K562 (cell line): ENCODE data around the gene ZNF549. TPM values are rescaled to one million over a fixed set of nuclear protein-coding genes. Genes with fewer than 3 reads are reported as not detected.
A peak's percentile ranks its signal among the peaks of the same experiment; 100 is the strongest.

Source experiments
- AFF4 ChIP-seq: sonication (generic); formaldehyde crosslinking; IDR thresholded peaks from 2 replicates; pipeline ENCODE4 v1.8.0; 2023; ENCODE audit warnings: mild to moderate bottlenecking, missing genetic modification reagents
- CHD2 ChIP-seq: IDR thresholded peaks from 2 replicates; pipeline ENCODE4 v1.6.1; 2011; ENCODE audit warnings: low read depth, low read length
- CREB1 ChIP-seq, 2 experiments: sonication (generic) in 1 of 2; formaldehyde crosslinking in 1 of 2; IDR thresholded peaks; 2 replicates each; pipeline versions ENCODE4 v1.6.1 to v1.8.0; 2012 to 2022; ENCODE audit warnings: inconsistent platforms in 1 of 2, mild to moderate bottlenecking in 1 of 2, missing genetic modification reagents in 1 of 2, moderate library complexity in 1 of 2
- CXXC5 ChIP-seq: fragments of 250-450 bp; sonication (Bioruptor Pico); IDR thresholded peaks from 2 replicates; pipeline ENCODE4 v1.8.0; 2022; ENCODE audit warnings: inconsistent platforms, mild to moderate bottlenecking, moderate library complexity
- ETV5 ChIP-seq: sonication (generic); formaldehyde crosslinking; IDR thresholded peaks from 2 replicates; pipeline ENCODE4 v1.4.0; 2020; ENCODE audit warnings: low read depth, mild to moderate bottlenecking, missing genetic modification reagents
- HCFC1 ChIP-seq: IDR thresholded peaks from 2 replicates; pipeline ENCODE4 v1.6.1; 2012; ENCODE audit warnings: low read depth, low read length, improper control_type of control experiment
- HDGF ChIP-seq: fragments of 450-650 bp; IDR thresholded peaks from 2 replicates; pipeline ENCODE4 v1.6.1; 2016
- HNRNPLL ChIP-seq: fragments of 200-400 bp; formaldehyde crosslinking; IDR thresholded peaks from 2 replicates; pipeline ENCODE4 v1.6.1; 2017; ENCODE audit warnings: low read length, low read depth, mild to moderate bottlenecking; ENCODE audit not compliant: poor library complexity, severe bottlenecking
- RNF2 ChIP-seq: sonication (generic); IDR thresholded peaks from 2 replicates; pipeline ENCODE4 v1.6.1; 2016
- SAP30 ChIP-seq: fragments of 200-600 bp; sonication (generic); IDR thresholded peaks from 2 replicates; pipeline ENCODE4 v1.6.1; 2012; ENCODE audit warnings: borderline replicate concordance, low read depth, mild to moderate bottlenecking, moderate library complexity, low read length, control low read depth, inconsistent platforms; ENCODE audit not compliant: insufficient read depth, poor library complexity, severe bottlenecking
- TCFL5 ChIP-seq: fragments of 250-450 bp; sonication (Bioruptor Pico); conservative IDR thresholded peaks from 2 replicates; pipeline ENCODE4 v1.6.1; 2021; ENCODE audit warnings: mild to moderate bottlenecking, moderate library complexity, matching md5 sums
- TSC22D4 ChIP-seq: fragments of 450-650 bp; IDR thresholded peaks from 2 replicates; pipeline ENCODE4 v1.6.1; 2016; ENCODE audit warnings: missing genetic modification characterization, missing biosample characterization, control low read depth
- ZNF197 ChIP-seq: fragments of 200-800 bp; sonication (Bioruptor generic); IDR thresholded peaks from 2 replicates; pipeline ENCODE4 v1.6.1; 2016; ENCODE audit warnings: low read depth, missing genetic modification characterization, missing compliant biosample characterization
- polyA plus RNA-seq, 8 experiments: library from polyadenylated mRNA; depleted of rRNA in 4 of 8; stranded (reverse) in 5 of 8; unstranded in 3 of 8; fragments of >200 nt; fragmentation: Nextera tagmentation in 2 of 8; fragmentation: Illumina TruSeq in 1 of 8; extraction: Ambion mirVana in 2 of 8; extraction: Trizol in 1 of 8; gene quantifications; 2 replicates each; pipeline versions ENCODE4 v1.2.1 to v1.2.3, GENCODE V29; 2011 to 2014; ENCODE audit warnings: inconsistent platforms in 1 of 8, missing spikeins in 1 of 8
- total RNA-seq, 7 experiments: library from RNA; depleted of rRNA in 6 of 7; stranded (reverse); fragments of >200 nt in 6 of 7; fragmentation: Illumina TruSeq in 2 of 7; extraction: Trizol in 2 of 7; gene quantifications; 2 replicates each; pipeline versions ENCODE4 v1.2.1 to v1.2.3, GENCODE V29; 2011 to 2021; ENCODE audit warnings: low replicate concordance in 1 of 7
- TF ChIP-seq, protein P1 (sequence below), 3 experiments: IDR thresholded peaks in 2 of 3; conservative IDR thresholded peaks in 1 of 3; 2 replicates each; pipeline ENCODE4 v1.5.1; 2011 to 2012; ENCODE audit warnings: low read length in 3 of 3, mild to moderate bottlenecking in 3 of 3, control low read depth in 2 of 3, improper control_type of control experiment in 1 of 3, inconsistent platforms in 1 of 3, low read depth in 1 of 3, mixed read lengths in 1 of 3, moderate library complexity in 1 of 3; ENCODE audit not compliant: insufficient read depth in 2 of 3
- TF ChIP-seq, protein P2 (sequence below): fragments of 200-800 bp; sonication (Bioruptor generic); IDR thresholded peaks from 2 replicates; pipeline ENCODE4 v1.6.1; 2017; ENCODE audit warnings: missing genetic modification characterization, missing compliant biosample characterization
- TF ChIP-seq, protein P3 (sequence below): sonication (generic); formaldehyde crosslinking; IDR thresholded peaks from 2 replicates; pipeline ENCODE4 v1.8.1; 2023; ENCODE audit warnings: mild to moderate bottlenecking, missing genetic modification reagents

ZNF549 gene
- total and polyA plus RNA-seq, 9 of the 15 experiments (the other 6 are each of a cell fraction or from before 2014, with no cell fraction given): 0.03 to 0.68 (median 0.25) TPM

- 0 out of 2 replicates have a peak, but pooled peaks have one; percentile 11 for TF ChIP-seq CREB1 (IDR thresholded peaks at IDR 0.05)
- TF ChIP-seq CREB1 (CRISPR knock-in tag; IDR thresholded peaks at IDR 0.05): no peak; the same call in 1 of the 2 replicates
- TF ChIP-seq ZNF197 (CRISPR knock-in tag): no peak
- TF ChIP-seq CXXC5 (CRISPR knock-in tag): peak; percentile 73
- TF ChIP-seq, protein P1, sequence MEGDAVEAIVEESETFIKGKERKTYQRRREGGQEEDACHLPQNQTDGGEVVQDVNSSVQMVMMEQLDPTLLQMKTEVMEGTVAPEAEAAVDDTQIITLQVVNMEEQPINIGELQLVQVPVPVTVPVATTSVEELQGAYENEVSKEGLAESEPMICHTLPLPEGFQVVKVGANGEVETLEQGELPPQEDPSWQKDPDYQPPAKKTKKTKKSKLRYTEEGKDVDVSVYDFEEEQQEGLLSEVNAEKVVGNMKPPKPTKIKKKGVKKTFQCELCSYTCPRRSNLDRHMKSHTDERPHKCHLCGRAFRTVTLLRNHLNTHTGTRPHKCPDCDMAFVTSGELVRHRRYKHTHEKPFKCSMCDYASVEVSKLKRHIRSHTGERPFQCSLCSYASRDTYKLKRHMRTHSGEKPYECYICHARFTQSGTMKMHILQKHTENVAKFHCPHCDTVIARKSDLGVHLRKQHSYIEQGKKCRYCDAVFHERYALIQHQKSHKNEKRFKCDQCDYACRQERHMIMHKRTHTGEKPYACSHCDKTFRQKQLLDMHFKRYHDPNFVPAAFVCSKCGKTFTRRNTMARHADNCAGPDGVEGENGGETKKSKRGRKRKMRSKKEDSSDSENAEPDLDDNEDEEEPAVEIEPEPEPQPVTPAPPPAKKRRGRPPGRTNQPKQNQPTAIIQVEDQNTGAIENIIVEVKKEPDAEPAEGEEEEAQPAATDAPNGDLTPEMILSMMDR (IDR thresholded peaks at IDR 0.05 in 2 of 3, conservative IDR thresholded peaks at IDR 0.05 in 1 of 3; ENCODE audit: insufficient read depth in 2 of 3, low read depth in 1 of 3, low read length in 3 of 3): peak; percentile 19 to 35 (median 23); a peak in 2 of 6 replicates
- TF ChIP-seq TSC22D4 (tag): no peak
- TF ChIP-seq AFF4 (CRISPR knock-in tag): no peak
- peak; percentile 72 for TF ChIP-seq CHD2
- peak; percentile 49 for TF ChIP-seq SAP30
- TF ChIP-seq ETV5: peak; percentile 69
- TF ChIP-seq, protein P2, sequence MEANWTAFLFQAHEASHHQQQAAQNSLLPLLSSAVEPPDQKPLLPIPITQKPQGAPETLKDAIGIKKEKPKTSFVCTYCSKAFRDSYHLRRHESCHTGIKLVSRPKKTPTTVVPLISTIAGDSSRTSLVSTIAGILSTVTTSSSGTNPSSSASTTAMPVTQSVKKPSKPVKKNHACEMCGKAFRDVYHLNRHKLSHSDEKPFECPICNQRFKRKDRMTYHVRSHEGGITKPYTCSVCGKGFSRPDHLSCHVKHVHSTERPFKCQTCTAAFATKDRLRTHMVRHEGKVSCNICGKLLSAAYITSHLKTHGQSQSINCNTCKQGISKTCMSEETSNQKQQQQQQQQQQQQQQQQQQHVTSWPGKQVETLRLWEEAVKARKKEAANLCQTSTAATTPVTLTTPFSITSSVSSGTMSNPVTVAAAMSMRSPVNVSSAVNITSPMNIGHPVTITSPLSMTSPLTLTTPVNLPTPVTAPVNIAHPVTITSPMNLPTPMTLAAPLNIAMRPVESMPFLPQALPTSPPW (CRISPR knock-in tag): peak; percentile 66
- peak; percentile 45 for TF ChIP-seq HNRNPLL
- TF ChIP-seq RNF2: 0 out of 2 replicates have a peak, but pooled peaks have one; percentile 28
- TF ChIP-seq, protein P3, sequence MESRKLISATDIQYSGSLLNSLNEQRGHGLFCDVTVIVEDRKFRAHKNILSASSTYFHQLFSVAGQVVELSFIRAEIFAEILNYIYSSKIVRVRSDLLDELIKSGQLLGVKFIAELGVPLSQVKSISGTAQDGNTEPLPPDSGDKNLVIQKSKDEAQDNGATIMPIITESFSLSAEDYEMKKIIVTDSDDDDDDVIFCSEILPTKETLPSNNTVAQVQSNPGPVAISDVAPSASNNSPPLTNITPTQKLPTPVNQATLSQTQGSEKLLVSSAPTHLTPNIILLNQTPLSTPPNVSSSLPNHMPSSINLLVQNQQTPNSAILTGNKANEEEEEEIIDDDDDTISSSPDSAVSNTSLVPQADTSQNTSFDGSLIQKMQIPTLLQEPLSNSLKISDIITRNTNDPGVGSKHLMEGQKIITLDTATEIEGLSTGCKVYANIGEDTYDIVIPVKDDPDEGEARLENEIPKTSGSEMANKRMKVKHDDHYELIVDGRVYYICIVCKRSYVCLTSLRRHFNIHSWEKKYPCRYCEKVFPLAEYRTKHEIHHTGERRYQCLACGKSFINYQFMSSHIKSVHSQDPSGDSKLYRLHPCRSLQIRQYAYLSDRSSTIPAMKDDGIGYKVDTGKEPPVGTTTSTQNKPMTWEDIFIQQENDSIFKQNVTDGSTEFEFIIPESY: peak; percentile 55; the same call in 1 of the 2 replicates
- TF ChIP-seq TCFL5 (CRISPR knock-in tag): no peak
- TF ChIP-seq HCFC1: peak; percentile 89
- TF ChIP-seq HDGF: no peak
These were observed 51.5 kb downstream of the ZNF549 start, which contains the start of gene ZNF416 (continued) for GRCh38 chr19:57578487-57579205.
